Activated CD4-positive, alpha-beta T cell treated with anti-CD3 and anti-CD28 coated beads, Interleukin-2, amount 10 ng/mL, durations not matched to agents 7 days and 5 days (primary cell): ENCODE results near the gene ADD3. TPM values are rescaled to one million over a fixed set of nuclear protein-coding genes. Genes with fewer than 3 reads are reported as not detected.

Experiments
- CTCF ChIA-PET: fragments of 350-600 bp; sonication (Branson Sonifier 250); formaldehyde crosslinking; loops from one replicate; lab custom pipeline; 2021; ENCODE audit warnings: antibody characterized with exemption; lab: Charles Lee
- POLR2A ChIA-PET: fragments of 350-600 bp; sonication (Branson Sonifier 250); formaldehyde crosslinking; loops from one replicate; lab custom pipeline; 2021; ENCODE audit warnings: antibody characterized with exemption; lab: Charles Lee
- DNase-seq: peaks from one replicate; pipeline ENCODE4 v3.0.0-alpha.2; 2020
- H3K27ac Mint-ChIP-seq: one replicate; pipeline ENCODE4 v1.8.0; 2021; ENCODE audit warnings: mild to moderate bottlenecking, moderate library complexity, mixed read lengths
- H3K27me3 Mint-ChIP-seq: one replicate; pipeline ENCODE4 v1.8.0; 2021; ENCODE audit warnings: mixed read lengths
- H3K36me3 Mint-ChIP-seq: one replicate; pipeline ENCODE4 v1.8.0; 2021; ENCODE audit warnings: low read depth, mixed read lengths
- H3K4me1 Mint-ChIP-seq: one replicate; pipeline ENCODE4 v1.8.0; 2021; ENCODE audit warnings: mixed read lengths
- H3K4me3 Mint-ChIP-seq: one replicate; pipeline ENCODE4 v1.8.0; 2021; ENCODE audit warnings: mild to moderate bottlenecking, moderate library complexity, mixed read lengths
- H3K9me3 Mint-ChIP-seq: one replicate; pipeline ENCODE4 v1.8.0; 2021; ENCODE audit warnings: mixed read lengths
- total RNA-seq, 2 experiments: library from RNA; stranded (reverse); gene quantifications; one replicate each; pipeline ENCODE4 v1.2.3, GENCODE V29; 2021

Gene ADD3
- total RNA-seq, 2 experiments from 2014 or later = 360 to 444 TPM

DNA sequence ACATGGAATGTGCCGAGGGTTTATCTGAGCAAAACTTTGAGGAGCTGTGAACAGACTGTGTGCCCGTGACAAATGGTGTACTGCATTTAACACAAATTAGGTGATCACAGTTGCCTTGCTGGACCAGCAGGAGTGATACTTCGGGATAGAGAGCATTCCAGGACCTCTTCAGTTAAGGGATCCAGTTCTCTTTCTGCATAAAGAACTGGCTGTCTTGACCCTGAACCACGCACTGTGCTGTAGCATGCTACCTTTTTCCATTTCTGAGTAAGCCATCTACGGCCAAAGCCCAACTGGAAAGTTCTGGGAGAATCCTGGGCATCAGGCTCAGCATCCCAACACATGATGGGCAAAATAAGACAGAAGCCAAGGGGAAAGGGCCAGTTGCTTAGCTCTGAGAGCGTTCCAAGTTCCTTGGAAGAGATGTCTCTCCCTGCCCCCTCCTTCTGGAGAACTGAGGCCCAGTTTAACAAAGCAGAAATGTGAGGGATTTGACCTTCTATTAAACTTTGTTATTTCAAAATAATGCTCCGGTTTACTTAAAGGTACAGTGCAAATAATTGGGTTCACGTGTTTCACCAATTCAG is 37.9 kb upstream of the ADD3 start:
- CTCF ChIA-PET = interaction anchor here (2.9 kb wide), 1 partner anchor 13 kb away, joined by 10 read pairs; no protein-coding TSS in a partner anchor
- POLR2A ChIA-PET = no interaction called here
- H3K9me3 Mint-ChIP-seq = no peaks in the 10 kb centered on the region
- H3K27me3 Mint-ChIP-seq = peaks cover 8% of the 10 kb centered on the region
- no peak overlapping the region for H3K27ac Mint-ChIP-seq
- H3K36me3 Mint-ChIP-seq = no peaks in the 10 kb centered on the region
- DNase-seq = no peak
- H3K4me1 Mint-ChIP-seq = no peaks in the 10 kb centered on the region
- no peak overlapping the region for H3K4me3 Mint-ChIP-seq

DNA sequence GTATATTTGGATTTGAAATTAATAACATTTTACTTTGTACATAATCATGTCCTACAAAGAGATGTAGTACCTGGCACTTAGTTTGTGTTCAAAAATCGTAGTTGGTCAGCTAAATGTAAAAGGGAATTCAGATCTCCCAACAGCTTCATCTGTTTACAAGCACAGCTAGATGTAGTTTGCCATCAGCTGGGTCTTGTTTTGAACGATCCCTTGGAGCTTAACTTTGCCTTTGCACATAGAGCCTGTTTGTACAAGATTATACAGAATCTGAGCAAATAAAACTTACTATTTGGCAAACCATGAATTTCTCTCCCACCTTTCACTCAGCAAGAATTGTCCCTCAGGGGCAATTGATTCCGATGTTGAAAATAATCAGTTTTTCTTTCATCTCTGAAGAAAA is 36.1 kb upstream of the ADD3 start:
- Mint-ChIP-seq H3K27me3 (peaks cover 8% of the 10 kb centered on the region), H3K4me1 (peaks cover 2% of the 10 kb centered on the region), H3K9me3 (no peaks in the 10 kb centered on the region), H3K4me3 (no peak overlapping the region), H3K27ac (no peak overlapping the region), H3K36me3 (no peaks in the 10 kb centered on the region)
- ChIA-PET CTCF (interaction anchor here (2.0 kb wide), 1 partner anchor 88 kb away, joined by 5 read pairs; no protein-coding TSS in a partner anchor), POLR2A (no interaction called here)
- DNase-seq = no peak

DNA sequence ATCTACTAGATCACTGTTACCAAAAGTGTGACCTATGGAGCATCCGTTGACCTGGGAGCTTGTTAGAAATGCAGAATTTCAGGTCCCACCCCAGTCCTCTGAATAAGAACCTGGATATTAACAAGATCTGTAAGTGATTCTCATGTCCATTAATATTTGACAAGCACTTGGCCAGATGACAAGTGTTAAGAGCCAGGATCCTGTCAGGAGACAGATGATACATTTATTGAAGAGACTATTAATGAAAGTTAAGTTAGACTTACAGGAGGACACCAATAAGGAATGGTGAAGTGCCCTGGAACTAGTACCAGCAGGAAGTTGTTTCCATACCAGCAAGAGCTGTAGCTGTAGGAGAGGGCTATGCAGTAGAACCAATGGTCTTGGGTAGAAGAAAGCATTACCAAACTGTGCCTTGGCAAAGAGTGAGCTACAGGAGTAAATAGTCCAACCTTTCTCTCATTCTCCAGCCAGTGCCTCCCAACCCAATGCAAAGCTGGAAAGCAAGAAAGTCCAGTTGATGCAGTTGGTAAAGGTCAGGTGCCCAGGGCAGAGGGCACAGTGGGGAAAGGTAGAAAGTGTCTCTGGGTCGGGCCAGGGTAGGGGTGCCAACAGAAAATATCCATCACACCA is 35.3 kb upstream of the ADD3 start:
- Mint-ChIP-seq H3K9me3 (no peaks in the 10 kb centered on the region), H3K36me3 (no peaks in the 10 kb centered on the region), H3K4me3 (no peak overlapping the region), H3K4me1 (peaks cover 2% of the 10 kb centered on the region), H3K27me3 (peaks cover 8% of the 10 kb centered on the region), H3K27ac (no peak overlapping the region)
- ChIA-PET POLR2A (no interaction called here), CTCF (interaction anchor here (2.0 kb wide), 1 partner anchor 89 kb away, joined by 5 read pairs; no protein-coding TSS in a partner anchor)
- DNase-seq = no peak

DNA sequence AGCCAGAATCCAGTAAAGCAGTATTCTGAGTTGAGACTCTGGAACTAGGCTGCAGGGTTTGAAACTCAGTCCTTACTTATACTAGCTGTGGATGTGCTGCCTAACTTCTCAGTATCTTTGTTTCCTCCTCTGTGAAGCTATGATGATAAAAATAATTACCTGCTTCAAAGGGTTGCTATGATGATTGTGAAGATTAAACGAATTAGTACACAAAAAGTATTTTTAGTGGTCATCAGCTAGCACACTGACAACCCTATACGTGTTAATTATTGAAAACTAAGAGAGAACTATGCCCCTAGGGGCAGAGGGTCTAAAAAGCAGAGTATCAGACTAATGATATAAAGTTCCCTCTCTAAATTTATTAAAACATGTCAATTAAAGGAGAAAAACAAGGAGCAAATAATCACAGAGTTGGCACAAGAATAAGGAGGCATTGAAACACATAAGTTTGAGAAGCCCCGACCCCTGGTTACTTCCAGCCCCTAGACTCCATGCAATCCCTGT is 34.4 kb upstream of the ADD3 start:
- Mint-ChIP-seq H3K36me3 (no peaks in the 10 kb centered on the region), H3K27me3 (peaks cover 8% of the 10 kb centered on the region), H3K27ac (no peak overlapping the region), H3K4me1 (peaks cover 3% of the 10 kb centered on the region), H3K4me3 (no peak overlapping the region), H3K9me3 (no peaks in the 10 kb centered on the region)
- ChIA-PET CTCF (no interaction called here), POLR2A (no interaction called here)
- DNase-seq = no peak

DNA sequence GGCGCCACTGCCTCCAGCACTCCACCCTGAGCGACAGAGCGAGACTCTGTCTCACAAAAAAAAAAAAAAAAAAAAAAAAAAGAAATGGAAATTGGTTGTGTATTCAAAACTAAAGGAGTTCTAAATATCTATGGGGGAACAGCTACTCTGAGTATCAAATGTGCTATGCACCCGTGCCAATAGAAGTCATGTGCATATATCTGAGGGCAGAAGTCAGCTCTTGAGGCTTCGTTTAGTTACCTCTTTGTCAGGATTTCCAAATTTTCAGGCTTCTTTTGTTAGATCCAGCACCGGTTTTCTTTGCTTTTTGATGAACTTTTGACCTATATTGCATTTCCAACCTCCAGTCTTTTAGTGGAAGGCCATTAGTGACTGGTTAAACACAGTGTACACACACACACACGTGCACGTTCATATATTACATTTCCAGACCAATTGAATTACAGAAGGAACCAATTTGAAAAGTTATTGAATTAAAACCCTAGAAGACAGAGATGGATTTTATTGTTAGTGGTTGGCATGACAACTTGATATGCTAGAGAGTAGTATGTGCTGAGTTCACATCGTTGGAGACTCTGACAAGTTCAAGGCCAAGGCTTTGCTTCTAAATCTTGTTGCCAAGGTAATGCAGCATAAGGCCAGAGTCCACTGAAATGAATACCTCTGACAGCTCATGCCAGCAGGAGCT is 33.1 kb upstream of the ADD3 start:
- Mint-ChIP-seq H3K36me3 (no peaks in the 10 kb centered on the region), H3K27me3 (peaks cover 8% of the 10 kb centered on the region)
- POLR2A ChIA-PET = no interaction called here

DNA sequence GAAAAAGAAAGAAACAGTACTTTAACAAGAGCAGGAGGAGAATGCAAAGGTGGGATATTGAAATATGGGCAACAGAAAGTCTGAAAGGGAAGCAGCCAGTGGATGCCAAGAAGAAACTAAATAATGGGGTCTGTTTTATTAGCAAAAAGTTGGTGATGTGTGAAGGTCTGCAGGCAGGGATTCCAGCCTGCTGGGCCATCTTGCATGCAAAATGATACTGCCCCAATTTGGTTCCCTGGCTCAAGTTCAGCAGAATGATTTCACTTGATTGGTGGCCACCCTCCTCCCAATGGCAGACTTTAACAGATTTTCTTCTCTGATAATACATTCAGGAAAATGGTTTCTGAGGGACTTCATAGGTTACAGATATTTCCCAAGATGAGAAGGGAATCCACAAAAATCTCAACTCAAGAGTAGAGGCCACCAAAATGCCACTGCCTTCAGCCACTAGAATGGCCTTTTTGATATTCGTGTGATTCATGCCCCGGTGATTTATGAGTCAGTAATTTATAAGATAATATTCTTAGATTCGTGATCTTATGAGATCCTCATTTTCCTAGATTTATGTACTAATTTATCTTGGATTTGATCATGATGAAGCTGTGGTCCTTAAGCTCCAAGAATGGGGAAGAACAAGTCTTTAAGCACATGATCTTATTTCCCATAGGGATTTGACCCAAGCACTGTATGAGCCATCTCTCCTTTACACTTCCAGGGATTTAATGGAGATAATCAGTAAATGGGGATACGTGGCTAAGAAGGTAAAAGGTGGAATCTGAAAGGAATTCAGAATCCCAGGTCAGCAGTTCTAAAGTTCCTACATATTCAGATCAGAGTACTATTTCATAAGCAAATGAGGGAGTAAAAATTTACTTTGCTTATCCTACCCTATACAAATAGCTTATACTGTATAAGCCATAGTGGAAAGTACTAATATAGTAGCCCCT is 32.3 kb upstream of the ADD3 start:
- Mint-ChIP-seq H3K4me3 (no peak overlapping the region), H3K27ac (no peak overlapping the region), H3K27me3 (peaks cover 11% of the 10 kb centered on the region), H3K36me3 (no peaks in the 10 kb centered on the region), H3K4me1 (peaks cover 11% of the 10 kb centered on the region), H3K9me3 (no peaks in the 10 kb centered on the region)
- DNase-seq = no peak
- ChIA-PET CTCF (interaction anchor here (1.4 to 1.5 kb wide), 2 partner anchors 16 to 91 kb away, joined by 4 to 8 read pairs; no protein-coding TSS in a partner anchor), POLR2A (no interaction called here)

More for the DNA sequence above, 33.1 kb upstream of the ADD3 start:
- no peaks in the 10 kb centered on the region for H3K9me3 Mint-ChIP-seq
- CTCF ChIA-PET = no interaction called here
- no peak for DNase-seq
- H3K27ac Mint-ChIP-seq = no peak overlapping the region
- no peak overlapping the region for H3K4me3 Mint-ChIP-seq
- H3K4me1 Mint-ChIP-seq = peaks cover 11% of the 10 kb centered on the region

DNA sequence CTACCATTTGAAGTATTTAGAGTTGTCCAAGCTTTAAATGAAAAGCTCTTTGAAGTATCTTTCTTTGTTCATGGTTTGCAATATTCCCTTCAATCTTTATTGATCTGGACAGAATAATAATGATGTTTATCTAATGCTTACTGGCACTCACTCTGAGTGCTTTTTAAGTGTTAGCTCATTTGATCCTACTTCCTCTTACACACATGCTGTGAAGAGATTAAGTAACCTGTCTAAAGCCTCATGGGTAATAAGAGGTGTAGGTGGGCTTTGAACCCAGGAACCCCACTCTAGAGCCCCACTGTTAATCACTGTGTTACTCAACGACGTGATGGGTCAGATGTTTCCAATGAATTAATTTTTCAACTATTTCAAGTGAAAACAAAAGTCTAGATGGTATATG is 31.1 kb upstream of the ADD3 start:
- H3K27me3 Mint-ChIP-seq = peaks cover 11% of the 10 kb centered on the region
- no peaks in the 10 kb centered on the region for H3K9me3 Mint-ChIP-seq
- peaks cover 11% of the 10 kb centered on the region for H3K4me1 Mint-ChIP-seq
- no peak for DNase-seq
- no peak overlapping the region for H3K4me3 Mint-ChIP-seq
- H3K27ac Mint-ChIP-seq = no peak overlapping the region
- no peaks in the 10 kb centered on the region for H3K36me3 Mint-ChIP-seq
- CTCF ChIA-PET = interaction anchor here (0.6 to 1.5 kb wide), 4 partner anchors 15 to 304 kb away, joined by 3 to 8 read pairs (median 4); no protein-coding TSS in a partner anchor
- POLR2A ChIA-PET = no interaction called here

DNA sequence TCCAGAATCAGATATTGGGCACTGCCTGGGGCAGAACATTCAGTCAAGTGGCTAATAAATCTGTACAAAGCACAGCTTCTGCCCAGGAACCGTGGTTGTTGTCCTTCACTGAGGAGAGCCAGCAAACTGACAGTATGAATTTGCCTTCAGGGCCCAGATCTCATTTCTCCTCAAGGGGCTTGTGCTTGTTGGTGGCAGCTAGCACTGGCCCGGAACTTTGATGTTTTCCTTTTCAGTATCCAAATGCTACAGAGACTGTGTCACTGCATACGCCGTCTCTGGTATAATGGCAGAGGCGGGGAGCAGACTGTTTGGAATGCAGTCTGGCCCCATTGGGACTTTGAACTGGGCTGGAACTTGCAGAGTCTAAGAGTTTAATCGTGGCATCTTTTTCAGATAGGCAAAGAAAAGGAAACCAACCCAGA is 30.4 kb upstream of the ADD3 start:
- no peak overlapping the region for H3K27ac Mint-ChIP-seq
- peaks cover 11% of the 10 kb centered on the region for H3K27me3 Mint-ChIP-seq
- no peak for DNase-seq
- H3K4me3 Mint-ChIP-seq = no peak overlapping the region
- no peaks in the 10 kb centered on the region for H3K9me3 Mint-ChIP-seq
- POLR2A ChIA-PET = no interaction called here
- CTCF ChIA-PET = interaction anchor here (1.1 to 1.5 kb wide), 4 partner anchors 9 to 302 kb away, joined by 3 to 4 read pairs (median 4); no protein-coding TSS in a partner anchor
- no peaks in the 10 kb centered on the region for H3K36me3 Mint-ChIP-seq
- peaks cover 11% of the 10 kb centered on the region for H3K4me1 Mint-ChIP-seq

DNA sequence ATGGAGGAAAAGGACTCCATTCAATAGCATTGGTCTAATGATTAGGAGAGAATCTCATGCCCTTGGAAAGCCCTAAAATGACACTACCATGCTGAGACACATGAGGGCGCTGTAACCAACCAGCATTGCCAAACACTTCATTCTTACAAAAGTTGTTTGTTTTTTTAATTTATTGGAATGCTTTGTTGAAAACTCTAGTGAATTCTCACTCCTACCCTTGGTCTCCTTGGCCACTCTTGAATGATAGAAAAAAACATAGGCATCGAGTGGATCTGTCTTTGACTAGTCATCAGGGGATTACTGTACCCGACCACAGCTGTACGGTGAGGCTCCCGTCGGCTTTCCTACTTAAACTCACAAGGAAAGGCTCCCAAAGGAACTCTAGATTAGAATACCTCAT is 29.3 kb upstream of the ADD3 start:
- Mint-ChIP-seq H3K9me3 (no peaks in the 10 kb centered on the region), H3K4me3 (no peak overlapping the region), H3K27me3 (peaks cover 3% of the 10 kb centered on the region), H3K36me3 (no peaks in the 10 kb centered on the region), H3K4me1 (peaks cover 11% of the 10 kb centered on the region), H3K27ac (no peak overlapping the region)
- ChIA-PET POLR2A (interaction anchor here (0.5 kb wide), 1 partner anchor 102 kb away, joined by 3 read pairs; no protein-coding TSS in a partner anchor), CTCF (interaction anchor here (1.1 to 1.5 kb wide), 3 partner anchors 11 to 132 kb away, joined by 3 to 7 read pairs (median 6); no protein-coding TSS in a partner anchor)
- peak; percentile 69 for DNase-seq

DNA sequence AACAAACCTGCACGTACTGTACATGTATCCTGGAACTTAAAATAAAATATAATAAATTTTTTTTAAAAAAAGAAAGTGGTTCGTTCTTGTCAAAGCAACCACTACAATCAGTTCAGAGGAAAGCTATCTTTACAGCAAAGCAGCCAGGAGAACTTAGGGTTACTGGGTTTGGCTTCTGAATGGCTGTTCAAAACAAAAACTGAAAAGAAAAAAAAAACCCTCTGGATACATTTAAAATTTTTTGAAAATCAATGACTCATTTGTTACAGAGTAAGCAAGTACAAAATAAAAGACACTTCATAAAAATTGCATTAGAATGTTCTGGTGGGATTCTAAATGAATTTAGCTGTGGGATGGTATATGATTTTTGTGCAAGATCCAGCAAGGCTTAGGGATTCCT is 28.6 kb upstream of the ADD3 start:
- Mint-ChIP-seq H3K27ac (no peak overlapping the region), H3K4me1 (peaks cover 11% of the 10 kb centered on the region), H3K4me3 (no peak overlapping the region), H3K36me3 (no peaks in the 10 kb centered on the region), H3K9me3 (no peaks in the 10 kb centered on the region), H3K27me3 (peaks cover 5% of the 10 kb centered on the region)
- DNase-seq = no peak
- POLR2A ChIA-PET = interaction anchor here (0.5 kb wide), 1 partner anchor 101 kb away, joined by 3 read pairs; no protein-coding TSS in a partner anchor
- CTCF ChIA-PET = interaction anchor here (1.1 to 1.5 kb wide), 4 partner anchors 11 to 131 kb away, joined by 3 to 7 read pairs (median 6); no protein-coding TSS in a partner anchor

DNA sequence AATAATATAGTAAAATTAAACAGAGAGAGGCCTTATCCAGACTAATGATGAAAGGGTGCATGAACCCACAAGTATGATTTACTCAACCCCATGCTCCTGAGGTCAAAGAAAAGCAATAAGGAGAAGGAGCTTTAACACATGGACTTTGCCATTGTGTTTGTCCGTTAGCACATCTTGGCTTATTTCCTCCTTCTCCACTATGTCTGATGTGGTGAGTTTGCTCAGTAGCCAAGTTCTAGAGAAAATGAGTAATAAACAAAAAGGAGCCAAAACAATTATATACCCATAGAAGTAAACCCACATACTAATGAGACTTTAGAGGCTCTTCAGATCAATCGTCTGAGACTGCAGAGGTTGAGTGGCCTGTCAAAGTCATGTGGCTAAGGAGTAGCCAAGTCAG is 26.1 kb upstream of the ADD3 start:
- DNase-seq = no peak
- H3K27ac Mint-ChIP-seq = no peak overlapping the region
- H3K4me3 Mint-ChIP-seq = no peak overlapping the region
- H3K4me1 Mint-ChIP-seq = peaks cover 10% of the 10 kb centered on the region
- ChIA-PET POLR2A (no interaction called here), CTCF (interaction anchor here (0.9 to 2.1 kb wide), 2 partner anchors 10 to 12 kb away, joined by 4 to 5 read pairs; no protein-coding TSS in a partner anchor)
- no peaks in the 10 kb centered on the region for H3K36me3 Mint-ChIP-seq
- H3K9me3 Mint-ChIP-seq = peaks cover 8% of the 10 kb centered on the region
- peaks cover 5% of the 10 kb centered on the region for H3K27me3 Mint-ChIP-seq

DNA sequence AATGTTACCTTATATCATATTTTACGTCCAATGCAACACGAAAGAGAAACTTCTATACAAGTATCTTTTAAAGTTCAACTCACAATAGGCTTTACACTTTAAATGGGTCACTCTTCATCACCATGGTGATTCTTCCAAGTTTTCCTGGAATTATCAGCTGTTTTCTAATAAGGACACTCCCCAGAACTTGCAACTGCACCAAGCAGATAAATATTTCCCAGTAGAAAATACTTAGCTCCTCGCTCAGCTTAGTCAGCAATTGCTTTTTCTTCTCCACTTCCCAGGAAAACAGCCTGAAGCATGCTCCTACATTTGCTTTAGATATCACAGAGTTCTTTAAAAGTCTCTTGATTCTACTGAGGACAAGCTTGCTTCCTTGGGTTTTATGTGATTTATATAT is 25.7 kb upstream of the ADD3 start:
- ChIA-PET CTCF (interaction anchor here (0.9 to 2.1 kb wide), 2 partner anchors 9 to 11 kb away, joined by 4 to 5 read pairs; no protein-coding TSS in a partner anchor), POLR2A (no interaction called here)
- Mint-ChIP-seq H3K4me1 (peaks cover 9% of the 10 kb centered on the region), H3K27ac (no peak overlapping the region), H3K36me3 (no peaks in the 10 kb centered on the region), H3K9me3 (peaks cover 8% of the 10 kb centered on the region), H3K4me3 (no peak overlapping the region), H3K27me3 (peaks cover 5% of the 10 kb centered on the region)
- no peak for DNase-seq
